SK-N-DZ (cell line): ENCODE results near the gene TGM1.
"Not testable (repeated sequence)": the region's sequence is repeated elsewhere in the genome, so short reads cannot be mapped to it uniquely, and the experiment has no call there.

Source experiments
- DNase-seq: peaks from one replicate; pipeline ENCODE4 v3.0.0-alpha.2; 2015; ENCODE audit warnings: low spot score

TGM1 gene

DNA sequence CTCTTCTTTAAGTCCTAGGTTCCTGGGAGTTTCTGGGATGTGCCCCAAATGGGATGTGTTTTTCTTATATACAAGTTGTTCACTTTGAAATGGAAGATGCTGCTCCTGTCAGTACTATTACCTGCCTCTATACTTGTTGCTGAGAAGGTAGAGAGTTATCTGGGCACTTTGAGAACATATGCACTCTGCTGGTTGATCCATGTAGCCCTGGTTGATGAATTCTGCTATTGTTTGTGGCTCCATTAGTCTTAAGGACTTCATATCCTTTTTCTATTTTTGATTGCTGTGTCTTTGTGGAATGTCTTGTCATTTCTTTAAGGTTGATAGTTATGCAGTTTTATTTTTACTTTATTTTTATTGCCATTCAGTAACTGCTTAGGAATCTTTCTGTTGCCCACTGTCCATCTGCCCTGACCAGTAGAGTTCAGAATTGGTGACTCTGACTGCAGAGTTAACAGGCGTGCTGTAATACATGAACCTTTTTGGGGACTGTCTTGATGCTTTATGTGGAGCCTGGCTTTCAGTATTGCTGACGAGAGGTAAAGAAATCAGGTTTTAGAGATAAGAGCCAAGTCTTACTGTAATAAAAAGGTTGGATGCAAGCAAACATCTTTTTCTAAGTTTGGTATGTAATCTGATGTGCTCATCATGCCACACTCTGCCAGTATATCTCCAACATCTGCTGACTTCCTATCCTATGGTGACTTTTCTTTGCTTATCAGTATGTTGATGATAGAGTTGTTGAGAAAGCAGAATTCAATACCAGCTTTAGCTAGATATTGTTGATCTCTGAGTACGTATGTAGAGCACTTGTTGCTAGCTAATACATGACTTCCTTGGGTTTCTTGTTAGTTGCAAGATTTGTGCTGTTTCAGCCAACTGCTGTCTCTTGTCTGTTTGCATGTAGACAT is 28.6 kb downstream of the TGM1 start:
- no peak for DNase-seq

- no peak for DNase-seq
Measured at GRCh38 chr14:24233538-24233866, 29.5 kb downstream of the TGM1 start.

DNA sequence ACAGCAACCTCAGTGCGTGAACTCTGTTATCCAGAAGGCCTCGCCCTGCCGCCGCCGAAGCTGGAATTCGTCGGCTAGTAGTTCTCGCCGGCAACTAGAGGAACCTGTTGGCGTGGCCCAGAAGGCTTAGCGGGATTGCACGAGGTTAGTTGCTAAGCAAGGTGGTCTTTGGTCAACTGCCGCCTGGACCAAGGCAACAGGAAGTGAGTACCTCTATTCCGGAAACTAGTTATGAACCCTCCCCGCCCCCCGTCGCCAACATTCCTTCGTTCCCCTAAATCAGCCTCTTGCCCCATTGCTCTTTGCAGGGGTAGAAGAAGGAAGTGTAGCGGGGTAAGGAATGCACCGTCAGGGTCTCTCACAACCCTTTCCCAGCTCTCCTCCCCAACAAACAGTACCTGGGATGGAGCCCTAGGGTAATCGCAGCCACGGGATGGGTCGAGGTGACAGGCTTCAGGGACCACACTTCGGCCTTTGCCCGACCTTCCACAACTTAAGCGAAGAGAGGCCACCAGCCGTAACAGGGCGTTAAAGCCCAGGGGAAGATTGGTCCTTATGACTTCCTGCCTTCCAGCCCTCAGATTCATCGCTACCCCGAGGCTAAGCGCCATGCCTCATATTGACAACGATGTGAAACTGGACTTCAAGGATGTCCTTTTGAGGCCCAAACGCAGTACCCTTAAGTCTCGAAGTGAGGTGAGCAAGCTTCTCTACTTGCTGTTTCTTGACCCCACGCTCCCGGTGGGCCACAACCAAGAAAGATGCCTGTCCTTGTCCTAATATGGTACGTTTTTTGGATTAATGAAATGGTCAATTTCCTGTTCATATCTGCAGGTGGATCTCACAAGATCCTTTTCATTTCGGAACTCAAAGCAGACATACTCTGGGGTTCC is 30.1 kb downstream of the TGM1 start, which contains the start of gene GMPR2:
Gene GMPR2, plus strand, starts transcription at position 285 of the 893 bp plus-strand sequence. Its CDS starts 325 bp downstream, at position 610.
- DNase-seq: no peak

DNA sequence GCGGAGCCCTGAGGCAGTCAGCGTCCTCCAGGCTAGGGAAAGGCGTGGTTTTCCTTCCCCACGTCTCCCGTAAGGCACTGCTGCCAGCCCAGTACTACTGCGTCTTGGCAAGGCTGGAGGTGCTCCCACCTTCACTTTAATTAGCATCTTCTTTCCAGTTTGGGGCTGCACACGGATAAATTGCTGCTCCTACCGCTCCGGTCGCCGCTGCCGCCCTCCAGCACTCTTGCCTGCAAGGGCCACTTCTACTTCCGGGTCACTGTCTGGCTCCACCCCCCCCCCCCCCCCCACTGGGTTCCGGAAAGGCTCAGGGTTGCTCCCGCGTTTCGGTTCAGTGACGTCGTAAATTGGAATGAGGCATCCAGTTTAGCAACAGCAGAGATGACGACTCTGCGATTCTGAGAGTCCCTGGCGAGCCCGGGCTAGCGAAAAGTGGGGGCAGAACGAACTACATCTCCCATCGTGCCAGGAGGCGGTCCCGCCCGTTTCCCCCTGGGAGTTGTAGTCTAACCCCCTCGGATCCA is 30.8 kb downstream of the TGM1 start, which contains the start of gene NEDD8:
Gene NEDD8, minus strand, starts transcription at position 247 of the 524 bp plus-strand sequence. Its CDS starts 100 bp downstream, at position 147.
- peak; percentile 90 for DNase-seq

GRCh38 chr14:24231263-24232120 is 31.5 kb downstream of the TGM1 start:
- DNase-seq: no peak

DNA sequence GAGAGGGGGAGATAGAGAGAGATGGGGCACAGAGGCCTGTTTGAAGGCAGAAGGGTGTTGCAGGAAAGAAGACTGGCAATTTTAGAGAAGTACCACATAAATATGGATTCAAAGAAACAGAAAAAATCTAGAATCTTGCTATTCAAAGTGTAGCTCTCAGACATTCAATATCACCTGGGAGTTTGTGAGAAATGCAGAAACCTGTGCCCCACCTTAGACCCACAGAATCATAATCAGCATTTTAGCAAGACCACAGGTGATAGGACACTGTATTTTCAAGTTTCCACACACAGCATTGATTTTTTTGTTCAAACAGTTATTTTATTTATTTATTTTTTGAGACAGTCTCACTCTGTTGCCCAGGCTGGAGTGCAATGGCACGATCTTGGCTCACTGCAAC is 34.1 kb downstream of the TGM1 start:
- no peak for DNase-seq

GRCh38 chr14:24226473-24226872 is 36.5 kb downstream of the TGM1 start:
- no peak for DNase-seq

GRCh38 chr14:24224618-24225071 is 38.3 kb downstream of the TGM1 start:
- DNase-seq: no peak

DNA sequence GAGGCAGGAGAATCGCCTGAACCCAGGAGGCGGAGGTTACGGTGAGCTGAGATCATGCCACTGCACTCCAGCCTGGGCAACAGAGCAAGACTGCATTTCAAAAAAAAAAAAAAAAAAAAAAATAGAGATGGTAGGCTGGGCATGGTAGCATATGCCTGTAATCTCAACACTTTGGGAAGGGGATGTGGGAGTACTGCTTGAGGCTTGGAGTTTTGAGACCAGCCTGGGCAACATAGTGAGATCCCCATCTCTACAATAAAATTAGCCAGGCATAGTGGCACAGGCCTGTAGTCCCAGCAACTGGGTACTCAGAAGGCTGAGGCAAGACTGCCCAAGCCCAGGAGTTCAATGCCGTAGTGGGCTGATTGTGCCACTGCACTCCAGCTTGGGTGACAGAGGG is 40.0 kb downstream of the TGM1 start:
- DNase-seq: not testable (repeated sequence)

GRCh38 chr14:24219521-24219920 is 43.5 kb downstream of the TGM1 start:
- DNase-seq: no peak

DNA sequence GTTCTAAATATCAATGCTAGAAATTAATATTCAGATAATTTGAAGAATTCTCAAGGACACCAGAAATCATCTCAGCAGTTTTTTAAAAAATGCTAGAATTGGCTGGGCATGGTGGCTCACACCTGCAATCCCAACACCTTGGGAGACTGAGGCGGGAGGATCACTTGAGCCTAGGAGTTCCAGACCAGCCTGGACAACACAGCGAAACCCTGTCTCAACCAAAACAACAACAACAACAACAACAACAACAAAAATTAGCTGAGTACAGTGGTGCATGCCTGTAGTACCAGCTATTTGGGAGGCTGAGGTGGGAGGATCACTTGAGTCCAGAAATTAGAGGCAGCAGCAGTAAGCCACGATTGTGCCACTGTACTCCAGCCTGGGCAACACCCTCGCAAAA is 43.9 kb downstream of the TGM1 start:
- DNase-seq: no peak

DNA sequence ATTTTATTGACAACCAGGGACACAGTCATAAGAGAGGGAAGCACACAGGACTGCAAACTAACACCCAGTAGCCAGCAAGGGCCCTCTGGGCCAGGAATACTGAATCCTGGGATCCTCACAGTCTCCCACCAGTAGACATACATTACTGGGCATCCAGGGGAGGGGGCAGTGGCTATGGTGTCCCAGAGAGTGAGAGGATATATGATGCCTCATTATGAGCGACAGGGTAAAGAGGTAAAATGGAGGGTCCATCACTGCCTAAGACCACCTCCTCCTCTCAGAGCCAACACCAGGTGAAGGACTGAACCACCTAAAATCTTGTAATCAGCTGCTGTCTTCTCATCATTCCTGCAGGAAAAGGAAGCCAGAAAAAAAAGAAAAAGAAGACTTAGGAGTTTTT is 46.1 kb downstream of the TGM1 start:
- not testable (repeated sequence) for DNase-seq

- no peak for DNase-seq
Measured at GRCh38 chr14:24216345-24216699, 46.7 kb downstream of the TGM1 start.

DNA sequence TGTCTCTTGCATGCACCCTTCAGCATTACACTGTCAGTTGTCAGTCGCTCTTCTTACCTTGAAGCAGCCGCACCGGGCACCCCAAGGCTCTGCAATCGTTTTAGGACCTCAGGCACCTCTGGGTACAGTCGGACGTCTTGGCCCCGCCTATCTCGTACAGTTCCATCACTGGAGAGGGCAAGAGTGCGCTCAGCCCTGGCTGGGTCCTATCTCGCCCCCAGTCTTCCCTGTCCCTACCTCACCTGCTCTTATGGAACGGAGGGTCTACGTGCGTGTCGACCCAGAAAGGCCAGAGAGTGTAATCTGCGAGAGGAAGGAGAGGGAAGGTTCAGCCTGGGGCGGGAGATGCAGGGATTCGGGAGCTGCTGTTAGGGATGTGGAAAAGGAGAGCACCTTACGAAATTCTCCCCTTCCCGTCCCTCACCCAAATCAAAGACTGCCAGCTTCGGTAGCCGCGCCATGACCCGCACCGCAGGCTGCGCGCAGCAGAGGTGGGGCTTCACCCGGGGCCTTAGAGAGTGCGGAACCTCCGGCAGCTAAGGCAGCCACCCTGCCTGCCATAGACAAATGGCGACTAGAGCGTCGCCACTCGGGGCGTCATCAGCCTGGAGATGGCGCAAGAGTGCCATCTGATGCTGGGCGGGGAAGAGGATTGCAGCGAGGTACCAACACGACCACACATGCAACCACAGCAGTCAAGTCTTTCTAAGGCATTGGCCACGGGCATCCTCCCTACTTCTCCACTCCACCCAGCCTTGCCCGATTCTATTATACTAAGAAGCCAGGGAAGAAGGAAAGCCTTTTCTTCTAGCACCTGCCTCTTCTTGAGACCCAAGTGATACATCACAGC is 47.3 kb downstream of the TGM1 start, which contains the start of gene MDP1:
Gene MDP1, minus strand, starts transcription at position 572 of the 850 bp plus-strand sequence. Its CDS starts 111 bp downstream, at position 461.
- DNase-seq: peak; percentile 89

DNA sequence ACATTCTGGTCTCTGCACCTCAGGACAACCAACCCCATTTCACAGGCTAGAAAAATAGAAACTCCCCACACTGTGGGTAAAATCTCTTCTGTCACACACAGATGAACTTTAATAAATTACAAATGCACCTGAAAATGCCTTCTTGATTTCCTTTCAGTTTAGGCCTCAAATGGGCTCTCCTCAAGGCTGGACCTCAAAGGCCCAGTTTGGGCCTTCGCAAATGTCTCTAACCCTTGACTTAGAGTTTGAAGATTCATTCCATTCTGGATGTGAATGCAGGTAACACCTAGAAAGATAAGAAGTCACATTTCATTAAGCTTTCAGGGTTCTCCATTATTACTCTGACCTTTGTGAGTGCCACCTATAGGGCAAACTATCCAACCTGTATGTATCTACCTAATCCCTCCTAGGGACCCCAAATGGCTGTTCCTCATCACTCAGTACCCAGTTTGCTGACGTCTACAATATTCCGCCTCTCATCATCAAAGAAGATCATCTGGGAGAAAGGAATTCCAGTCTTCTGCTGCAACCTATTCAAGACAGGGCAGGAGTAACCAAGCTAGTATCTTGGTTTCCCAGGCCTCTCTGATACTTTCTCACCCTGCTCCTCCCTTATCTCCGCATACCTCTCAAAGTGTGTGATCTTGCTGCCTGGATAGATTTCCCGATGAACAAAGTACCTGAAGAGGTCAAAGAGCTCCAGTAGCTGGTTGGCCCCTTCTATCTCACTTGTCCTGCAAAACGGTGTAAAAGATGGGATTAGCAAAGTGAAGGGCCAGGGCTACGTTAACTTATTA is 48.9 kb downstream of the TGM1 start:
- no peak for DNase-seq

- DNase-seq: peak; percentile 99
Measured at GRCh38 chr14:24212924-24213865, 49.8 kb downstream of the TGM1 start, which contains the start of gene CHMP4A. Gene CHMP4A, minus strand, starts transcription at chr14:24213488. Its CDS starts 49 bp downstream, at chr14:24213439.

GRCh38 chr14:24211311-24211710 is 51.7 kb downstream of the TGM1 start:
- no peak for DNase-seq

GRCh38 chr14:24207625-24208024 is 55.4 kb downstream of the TGM1 start:
- DNase-seq: no peak
